GM18861 (cell line): Measurements from ENCODE around the gene GPRIN3.
"Not testable (repeated sequence)": the region's sequence is repeated elsewhere in the genome, so short reads cannot be mapped to it uniquely, and the experiment has no call there.

Source experiments
- ATAC-seq: cut with Tn5 transposase; IDR thresholded peaks from one replicate; pipeline ENCODE4 v1.9.1; 2021; ENCODE audit not compliant: unreplicated experiment

The GPRIN3 gene

GRCh38 chr4:89312066-89312465 lies 4.5 kb upstream of the GPRIN3 start:
- ATAC-seq: no peak

DNA sequence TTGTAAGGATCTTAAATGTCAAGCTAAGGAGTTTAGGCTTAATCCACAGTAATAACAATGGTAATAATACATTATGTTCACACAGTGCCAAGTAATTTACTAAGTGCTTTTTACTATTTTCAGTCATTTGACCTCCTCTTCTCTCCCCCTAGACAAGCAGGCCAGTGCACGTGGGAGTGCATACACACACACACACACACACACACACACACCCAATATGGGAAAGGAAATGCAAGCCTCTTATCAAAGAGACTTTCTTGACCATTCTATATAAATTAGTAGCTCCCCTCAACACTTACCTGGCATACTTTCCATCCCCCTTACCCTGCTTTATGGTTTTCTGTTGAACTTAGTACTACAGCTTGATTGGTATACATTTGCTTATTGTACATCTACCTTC lies 3.8 kb upstream of the GPRIN3 start:
- no peak for ATAC-seq

DNA sequence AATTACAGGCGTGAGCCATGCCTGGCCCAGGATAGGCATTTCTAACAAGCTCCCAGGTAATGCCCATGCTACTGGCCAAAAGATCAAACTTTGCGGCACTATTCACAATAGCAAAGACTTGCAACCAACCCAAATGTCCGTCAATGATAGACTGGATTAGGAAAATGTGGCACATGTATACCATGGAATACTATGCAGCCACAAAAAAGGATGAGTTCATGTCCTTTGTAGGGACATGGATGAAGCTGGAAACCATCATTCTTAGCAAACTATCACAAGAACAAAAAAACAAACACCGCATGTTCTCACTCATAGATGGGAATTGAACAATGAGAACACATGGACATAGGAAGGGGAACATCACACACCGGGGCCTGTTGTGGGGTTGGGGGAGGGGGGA lies 1.6 kb upstream of the GPRIN3 start:
- not testable (repeated sequence) for ATAC-seq

GRCh38 chr4:89308161-89308500 lies 531 bp upstream of the GPRIN3 start:
- no peak for ATAC-seq

DNA sequence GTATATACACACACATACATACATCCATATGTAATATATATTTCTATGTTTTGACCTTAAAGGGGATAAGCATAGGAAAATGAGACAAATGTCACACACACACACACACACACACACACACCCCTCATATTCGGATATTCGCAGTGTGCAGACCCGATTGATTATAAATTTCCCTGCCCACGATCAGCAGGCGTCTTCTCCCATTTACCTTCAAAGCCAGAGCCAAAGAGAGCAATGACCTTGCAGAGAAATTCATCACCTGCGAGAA lies 488 bp downstream of the GPRIN3 start:
- ATAC-seq: no peak

DNA sequence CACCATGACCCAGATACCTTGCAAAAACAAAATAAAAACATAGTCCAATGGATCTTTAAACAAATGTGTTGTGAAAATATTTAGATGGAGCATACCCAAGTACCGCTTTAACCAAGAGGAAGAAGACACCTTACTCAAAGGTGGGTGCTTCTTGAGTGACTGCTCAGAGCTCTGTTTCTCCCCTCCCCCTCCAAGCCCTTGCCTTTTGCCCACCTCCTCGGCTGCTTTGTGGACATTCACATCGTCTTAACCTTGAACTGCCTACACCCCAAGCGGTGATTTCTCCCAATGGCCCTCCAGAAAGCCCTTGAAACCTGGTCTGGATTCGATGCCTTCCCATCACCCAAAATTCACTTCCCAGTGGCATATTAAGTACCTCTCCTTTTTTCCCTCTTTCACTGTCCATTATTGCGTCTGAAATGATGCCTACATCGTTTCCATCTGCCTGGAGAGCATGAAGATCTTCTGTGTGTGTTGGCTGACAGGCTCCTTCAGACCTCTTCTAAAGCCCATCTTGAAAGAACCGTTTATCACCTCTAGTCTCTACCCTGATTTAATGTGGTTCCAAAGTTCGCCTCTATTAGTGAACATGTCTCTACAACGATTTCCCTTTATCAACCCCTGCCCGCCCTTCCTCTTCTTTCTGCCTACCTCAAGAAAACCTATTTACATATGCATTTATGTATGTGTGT lies 968 bp downstream of the GPRIN3 start:
- ATAC-seq: no peak

GRCh38 chr4:89305712-89306437 lies 1.7 kb downstream of the GPRIN3 start:
- ATAC-seq: no peak

DNA sequence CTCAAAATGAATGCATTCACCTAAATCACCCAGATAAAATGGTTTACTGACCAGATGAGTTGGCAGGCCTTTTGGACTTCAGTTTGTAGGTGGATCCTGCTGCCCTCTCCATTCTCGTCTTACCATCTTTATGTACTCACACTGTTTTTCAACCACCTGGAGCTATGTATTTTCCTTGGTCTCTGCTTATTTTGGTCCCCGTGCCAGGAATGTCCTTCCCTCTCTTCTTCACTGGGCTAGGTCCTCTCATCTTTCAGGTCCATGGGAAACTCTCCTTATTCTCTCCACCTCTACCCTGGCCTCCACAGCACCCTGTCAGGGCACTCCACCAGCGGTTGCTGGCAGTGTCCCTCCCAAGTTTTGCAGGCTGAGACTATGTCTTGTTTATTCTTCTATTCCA lies 2.6 kb downstream of the GPRIN3 start:
- no peak for ATAC-seq

DNA sequence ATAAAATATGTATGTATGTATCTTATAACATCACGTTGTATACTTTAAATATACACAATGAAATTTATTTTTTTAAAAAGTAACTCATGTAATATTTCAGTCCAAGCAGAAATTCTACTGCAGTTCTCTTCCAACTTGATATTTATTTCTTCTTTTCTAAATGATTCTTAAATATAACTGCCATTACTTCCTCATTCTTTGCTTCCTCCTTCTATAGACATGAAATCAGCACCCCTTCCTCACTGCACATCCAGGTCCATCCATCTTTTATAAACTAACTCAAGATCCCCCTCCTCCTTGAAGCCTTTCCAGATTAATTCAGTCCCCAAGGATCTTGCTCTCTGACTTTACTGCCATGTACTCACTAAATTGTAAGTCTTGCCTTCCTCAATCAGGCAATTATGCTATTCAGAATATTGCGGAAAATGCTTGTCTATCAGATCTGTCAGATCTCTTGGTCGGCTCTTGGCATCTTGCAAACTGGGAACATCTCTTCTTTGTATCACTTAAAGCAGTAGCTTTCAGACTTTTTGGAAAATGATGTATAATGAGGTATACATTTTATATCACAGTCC lies 3.7 kb downstream of the GPRIN3 start:
- no peak for ATAC-seq

DNA sequence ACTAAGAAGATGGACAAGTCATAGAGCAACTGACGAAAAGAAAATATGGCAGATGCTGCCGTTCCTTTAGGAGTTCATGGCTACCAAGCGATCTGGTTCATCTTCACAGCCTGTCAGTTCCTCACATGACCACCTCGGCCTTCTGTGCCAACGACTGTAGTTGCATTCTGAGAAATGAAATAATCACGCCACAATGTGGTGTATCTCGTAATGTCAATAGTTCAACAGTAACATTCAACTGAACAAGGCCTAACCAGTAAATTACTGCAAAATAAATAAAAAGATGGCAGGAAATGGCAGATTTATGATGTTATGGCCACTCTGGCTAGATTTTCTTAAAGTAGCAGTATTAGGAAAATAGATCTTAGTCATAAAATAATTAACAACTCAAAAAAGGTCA lies 4.4 kb downstream of the GPRIN3 start:
- ATAC-seq: no peak

DNA sequence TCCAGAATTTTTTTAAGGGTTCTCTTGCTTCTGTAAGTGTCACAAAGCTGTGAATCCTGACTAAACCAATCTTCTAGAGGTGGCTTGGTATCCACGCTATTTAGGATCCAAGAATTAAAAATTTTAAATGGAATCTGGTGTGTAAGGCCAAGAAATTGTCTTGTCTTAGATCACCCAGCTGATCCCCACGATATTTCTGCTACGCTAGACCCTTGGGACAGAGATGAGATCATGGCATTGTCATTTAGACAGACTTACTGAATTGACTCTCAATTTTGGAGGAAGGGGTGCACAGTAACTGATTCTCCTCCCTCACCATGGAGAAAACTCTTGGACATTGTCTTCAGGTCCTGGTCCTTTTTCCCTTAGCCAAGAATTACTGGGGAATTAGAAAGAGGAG lies 5.7 kb downstream of the GPRIN3 start:
- no peak for ATAC-seq

DNA sequence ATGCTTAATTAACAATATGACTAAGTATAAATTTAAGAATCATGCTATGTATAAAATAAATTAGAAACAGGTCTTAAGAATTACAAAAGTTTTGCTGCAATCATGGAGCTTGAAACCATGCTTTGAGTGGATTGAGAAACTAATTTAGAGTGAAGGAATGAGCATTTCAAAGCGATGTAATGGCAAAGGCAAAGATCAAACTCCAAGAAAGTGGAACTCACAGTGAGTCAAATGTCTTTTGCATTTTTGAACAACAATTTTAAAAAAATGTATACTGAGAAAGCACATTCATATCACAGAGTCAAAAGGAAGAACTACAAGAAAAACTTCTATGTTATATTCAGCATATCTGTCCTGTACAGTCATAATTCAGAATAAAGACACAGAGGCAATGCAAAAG lies 6.6 kb downstream of the GPRIN3 start:
- no peak for ATAC-seq

- no peak for ATAC-seq
Measured at GRCh38 chr4:89300499-89300898, 7.1 kb downstream of the GPRIN3 start.

DNA sequence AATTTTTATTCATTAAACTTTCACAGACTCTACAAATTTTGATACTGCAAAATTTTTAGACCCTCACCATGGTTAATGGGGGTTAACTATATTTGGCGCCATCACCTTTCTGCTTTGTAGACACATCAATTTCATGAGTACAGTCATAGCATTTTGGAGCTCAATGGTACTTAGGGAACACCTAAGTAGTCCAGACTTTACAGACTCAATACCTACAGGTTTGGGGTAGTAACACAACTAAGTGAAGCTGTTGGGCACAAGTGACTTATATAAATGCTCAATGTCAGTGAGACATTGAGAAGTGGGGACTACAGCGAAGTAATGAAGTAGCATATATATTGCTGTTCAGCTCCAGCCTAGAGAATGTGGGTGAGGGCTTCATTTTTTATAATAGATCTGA lies 7.5 kb downstream of the GPRIN3 start:
- no peak for ATAC-seq

- ATAC-seq: peak; percentile 38
Measured at GRCh38 chr4:89299153-89299791, 8.3 kb downstream of the GPRIN3 start.

GRCh38 chr4:89298788-89299152 lies 8.8 kb downstream of the GPRIN3 start:
- ATAC-seq: no peak

DNA sequence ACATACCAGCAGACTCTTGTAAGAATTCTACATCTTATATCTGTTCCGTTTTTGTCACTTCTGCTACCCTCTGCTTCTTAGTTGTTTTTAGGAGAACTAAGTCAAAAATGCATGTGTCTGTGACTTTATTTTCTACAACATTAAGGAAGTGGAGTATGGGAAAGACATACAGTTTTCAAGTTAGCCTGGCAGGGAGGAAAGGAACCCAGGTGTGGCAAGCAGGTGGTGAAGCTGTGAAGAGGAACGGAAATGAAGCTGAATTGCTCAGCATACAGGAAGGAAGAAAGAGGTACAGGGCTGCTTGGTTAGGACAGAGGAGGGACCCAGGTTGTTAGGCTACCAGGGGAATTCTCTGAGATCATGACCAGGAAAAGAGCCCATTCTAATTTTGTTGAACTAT lies 9.4 kb downstream of the GPRIN3 start:
- ATAC-seq: peak; percentile 37

DNA sequence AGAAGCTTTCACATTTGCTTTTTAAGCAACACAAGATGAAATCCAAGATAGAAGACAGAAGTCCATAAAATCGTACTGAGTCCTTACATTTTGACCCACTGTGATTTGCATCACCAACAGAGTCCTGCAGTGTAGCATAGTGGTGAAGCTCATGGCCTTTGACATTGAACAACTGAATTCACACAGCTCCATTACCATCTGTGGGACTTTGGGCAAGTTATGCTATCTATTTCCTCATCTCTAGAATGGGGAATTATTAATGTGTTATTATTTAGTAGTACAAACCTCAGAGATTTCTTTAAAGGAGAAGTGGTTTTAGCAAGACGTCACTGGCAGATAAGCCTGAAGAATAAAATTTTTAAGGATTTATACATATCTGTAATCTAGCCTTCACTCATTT lies 10.7 kb downstream of the GPRIN3 start:
- ATAC-seq: no peak

GRCh38 chr4:89296399-89296798 lies 11.2 kb downstream of the GPRIN3 start:
- no peak for ATAC-seq

DNA sequence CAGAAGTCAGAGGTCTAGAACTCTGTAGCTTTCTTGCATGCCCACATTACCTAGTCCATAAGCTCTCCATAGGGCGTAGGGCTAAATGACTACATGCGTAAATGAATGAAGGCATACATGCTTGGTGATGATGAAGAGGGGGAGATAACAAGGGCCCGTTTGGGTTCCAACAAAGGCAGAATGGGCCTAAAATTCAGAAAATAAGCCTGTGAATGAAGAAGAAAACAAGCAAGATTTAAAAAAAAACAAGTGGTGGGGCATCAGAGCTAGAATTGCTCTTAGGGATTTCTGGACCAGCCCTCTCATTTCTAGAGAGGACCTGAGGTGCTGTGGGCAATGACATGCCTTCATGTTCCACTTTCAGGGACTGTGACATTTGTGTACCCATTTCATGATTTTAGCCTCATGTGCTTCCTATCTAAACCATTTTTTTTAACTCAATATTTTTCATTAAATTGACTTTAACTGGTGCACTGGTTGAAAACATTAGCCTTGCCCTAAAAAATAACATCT lies 12.1 kb downstream of the GPRIN3 start:
- no peak for ATAC-seq

GRCh38 chr4:89294573-89295269 lies 12.9 kb downstream of the GPRIN3 start:
- peak; percentile 78 for ATAC-seq

GRCh38 chr4:89293299-89293698 lies 14.3 kb downstream of the GPRIN3 start:
- ATAC-seq: no peak
